Chondrocyte (in vitro differentiated cells): Measurements from ENCODE around the gene EXOC5. TPM values are rescaled to one million over a fixed set of nuclear protein-coding genes. Genes with fewer than 3 reads are reported as not detected.
"Not testable (repeated sequence)": the region's sequence is repeated elsewhere in the genome, so short reads cannot be mapped to it uniquely, and the experiment has no call there.

ENCODE experiments used
- DNase-seq: peaks from one replicate; pipeline ENCODE4 v3.0.0; 2021; ENCODE audit warnings: mixed read lengths, low spot score
- H3K27ac Mint-ChIP-seq: one replicate; pipeline ENCODE4 v1.8.0; 2021; ENCODE audit warnings: mild to moderate bottlenecking, moderate library complexity, mixed read lengths; ENCODE audit not compliant: unreplicated experiment
- H3K27me3 Mint-ChIP-seq: 2 replicates; pipeline ENCODE4 v1.8.0; 2021; ENCODE audit warnings: low read depth, mixed read lengths
- H3K36me3 Mint-ChIP-seq: 2 replicates; pipeline ENCODE4 v1.8.0; 2021; ENCODE audit warnings: low read depth, mixed read lengths
- H3K4me1 Mint-ChIP-seq: 2 replicates; pipeline ENCODE4 v1.8.0; 2021; ENCODE audit warnings: low read depth, mild to moderate bottlenecking, mixed read lengths
- H3K4me3 Mint-ChIP-seq: one replicate; pipeline ENCODE4 v1.8.0; 2021; ENCODE audit warnings: mild to moderate bottlenecking, moderate library complexity, mixed read lengths; ENCODE audit not compliant: unreplicated experiment
- H3K9me3 Mint-ChIP-seq: 2 replicates; pipeline ENCODE4 v1.8.0; 2021; ENCODE audit warnings: low read depth, mixed read lengths
- total RNA-seq: library from RNA; stranded (reverse); gene quantifications from 3 replicates; pipeline ENCODE4 v1.2.1, GENCODE V29; 2021
- TF ChIP-seq, protein P1 (sequence below): fragments of 200-600 bp; sonication (generic); IDR thresholded peaks from 2 replicates; pipeline ENCODE4 v1.5.0; 2021; ENCODE audit warnings: antibody characterized with exemption, mild to moderate bottlenecking, moderate library complexity

EXOC5 gene
- total RNA-seq, 1 donor from 2014 or later, result 86.6 TPM

DNA sequence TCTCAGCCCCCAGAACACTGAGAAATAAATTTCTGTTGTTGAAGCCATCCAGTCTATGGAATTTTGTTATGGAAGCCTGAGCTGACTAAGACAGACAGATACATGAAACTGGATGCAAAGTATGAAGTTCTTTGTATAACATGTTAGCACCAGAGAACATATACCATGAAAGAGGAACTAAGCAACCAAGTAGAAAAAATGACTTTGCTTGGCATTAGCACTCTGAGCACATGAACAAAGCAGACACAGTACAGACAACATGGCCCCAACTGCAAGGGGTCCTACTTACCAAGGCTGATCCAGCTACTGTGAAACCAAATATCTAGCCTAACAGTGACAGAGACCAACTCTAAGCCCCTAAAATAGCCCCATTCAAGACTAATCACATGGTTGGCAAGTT is 13.8 kb downstream of the EXOC5 start:
- H3K36me3 Mint-ChIP-seq, result no peaks in the 10 kb centered on the region
- no peaks in the 10 kb centered on the region for H3K9me3 Mint-ChIP-seq
- no peak overlapping the region for H3K27ac Mint-ChIP-seq
- H3K4me1 Mint-ChIP-seq, result peaks cover 32% of the 10 kb centered on the region
- TF ChIP-seq, protein P1, sequence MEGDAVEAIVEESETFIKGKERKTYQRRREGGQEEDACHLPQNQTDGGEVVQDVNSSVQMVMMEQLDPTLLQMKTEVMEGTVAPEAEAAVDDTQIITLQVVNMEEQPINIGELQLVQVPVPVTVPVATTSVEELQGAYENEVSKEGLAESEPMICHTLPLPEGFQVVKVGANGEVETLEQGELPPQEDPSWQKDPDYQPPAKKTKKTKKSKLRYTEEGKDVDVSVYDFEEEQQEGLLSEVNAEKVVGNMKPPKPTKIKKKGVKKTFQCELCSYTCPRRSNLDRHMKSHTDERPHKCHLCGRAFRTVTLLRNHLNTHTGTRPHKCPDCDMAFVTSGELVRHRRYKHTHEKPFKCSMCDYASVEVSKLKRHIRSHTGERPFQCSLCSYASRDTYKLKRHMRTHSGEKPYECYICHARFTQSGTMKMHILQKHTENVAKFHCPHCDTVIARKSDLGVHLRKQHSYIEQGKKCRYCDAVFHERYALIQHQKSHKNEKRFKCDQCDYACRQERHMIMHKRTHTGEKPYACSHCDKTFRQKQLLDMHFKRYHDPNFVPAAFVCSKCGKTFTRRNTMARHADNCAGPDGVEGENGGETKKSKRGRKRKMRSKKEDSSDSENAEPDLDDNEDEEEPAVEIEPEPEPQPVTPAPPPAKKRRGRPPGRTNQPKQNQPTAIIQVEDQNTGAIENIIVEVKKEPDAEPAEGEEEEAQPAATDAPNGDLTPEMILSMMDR, result no peak
- H3K27me3 Mint-ChIP-seq, result no peaks in the 10 kb centered on the region
- no peak overlapping the region for H3K4me3 Mint-ChIP-seq
- no peak for DNase-seq

DNA sequence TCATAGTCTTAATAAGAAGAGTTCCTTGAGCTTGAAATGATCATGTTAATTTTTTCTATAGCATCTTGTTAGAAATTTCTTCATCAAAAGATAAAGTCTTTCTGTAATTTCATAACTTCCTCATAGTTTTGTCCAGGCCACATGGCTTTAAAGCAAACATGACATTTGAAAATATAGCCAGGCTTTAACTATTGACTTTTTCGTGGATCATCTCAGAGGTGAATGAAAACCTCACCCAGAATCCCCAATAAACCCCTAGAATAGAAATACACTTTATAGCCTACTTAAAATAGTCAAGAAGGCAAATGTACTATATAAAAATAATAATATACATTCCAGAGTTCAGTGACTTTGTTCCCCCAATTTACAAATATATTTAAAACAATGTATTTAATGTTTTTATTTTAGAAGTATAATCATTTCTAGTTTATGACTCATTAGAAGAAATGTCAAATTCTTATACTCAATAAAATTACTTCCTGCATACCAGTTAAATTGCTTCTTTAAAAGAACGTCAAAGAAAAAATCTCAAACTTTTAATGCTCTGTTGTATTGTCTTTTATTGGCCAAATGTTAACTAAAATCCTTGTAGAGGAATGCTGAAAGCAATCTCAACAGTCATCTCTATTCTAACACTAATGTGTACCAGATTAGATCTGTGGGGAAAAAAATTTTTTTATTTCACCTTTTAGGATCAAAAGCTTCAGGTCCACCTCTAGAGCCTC is 21.6 kb downstream of the EXOC5 start:
- H3K4me1 Mint-ChIP-seq, result peaks cover 29% of the 10 kb centered on the region
- TF ChIP-seq, protein P1, result no peak
- no peaks in the 10 kb centered on the region for H3K36me3 Mint-ChIP-seq
- peak overlapping the region; percentile 13 for H3K27ac Mint-ChIP-seq
- H3K4me3 Mint-ChIP-seq, result no peak overlapping the region
- DNase-seq, result no peak
- H3K27me3 Mint-ChIP-seq, result no peaks in the 10 kb centered on the region
- no peaks in the 10 kb centered on the region for H3K9me3 Mint-ChIP-seq

DNA sequence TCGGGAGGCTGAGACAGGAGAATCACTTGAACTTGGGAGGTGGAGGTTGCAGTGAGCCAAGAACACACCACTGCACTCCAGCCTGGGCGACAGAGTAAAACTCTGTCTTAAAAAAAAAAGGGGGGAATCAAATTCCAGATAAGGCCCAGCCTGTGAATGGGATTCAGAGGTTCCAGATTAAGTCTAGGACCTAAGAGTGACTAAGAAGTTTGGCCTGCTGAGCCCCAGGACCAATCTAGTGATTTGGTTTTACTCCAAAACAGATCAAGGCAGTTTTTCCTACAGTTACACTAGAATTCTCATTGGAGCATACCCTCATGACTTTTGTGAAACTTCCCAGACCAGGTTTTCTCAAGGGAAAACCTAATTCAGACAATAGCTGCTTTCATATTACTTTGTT is 22.8 kb downstream of the EXOC5 start:
- no peaks in the 10 kb centered on the region for H3K9me3 Mint-ChIP-seq
- H3K4me3 Mint-ChIP-seq, result no peak overlapping the region
- no peak overlapping the region for H3K27ac Mint-ChIP-seq
- H3K4me1 Mint-ChIP-seq, result peaks cover 19% of the 10 kb centered on the region
- DNase-seq, result no peak
- TF ChIP-seq, protein P1, result no peak
- peaks cover 2% of the 10 kb centered on the region for H3K36me3 Mint-ChIP-seq
- H3K27me3 Mint-ChIP-seq, result no peaks in the 10 kb centered on the region

DNA sequence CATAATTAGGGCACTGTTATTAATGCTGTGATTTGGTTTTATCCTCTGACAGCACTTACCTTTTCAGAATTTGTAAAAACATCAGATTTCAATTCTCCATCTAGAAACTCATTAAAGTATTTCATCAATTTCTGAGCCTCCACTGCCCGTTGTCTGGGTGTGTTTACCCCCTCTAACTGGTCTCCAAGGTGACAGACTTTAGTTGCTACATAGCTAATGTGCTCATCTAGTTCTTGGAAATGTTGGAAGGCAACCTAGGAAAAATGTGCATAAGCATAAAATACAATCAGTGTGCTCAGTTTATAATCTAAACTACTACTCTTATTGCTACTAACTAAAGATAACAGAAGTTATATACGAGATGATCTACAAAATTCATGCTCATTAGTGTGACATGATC is 24.6 kb downstream of the EXOC5 start:
- H3K9me3 Mint-ChIP-seq, result no peaks in the 10 kb centered on the region
- peaks cover 19% of the 10 kb centered on the region for H3K4me1 Mint-ChIP-seq
- no peaks in the 10 kb centered on the region for H3K27me3 Mint-ChIP-seq
- peak overlapping the region; percentile 36 for H3K27ac Mint-ChIP-seq
- H3K36me3 Mint-ChIP-seq, result peaks cover 2% of the 10 kb centered on the region
- TF ChIP-seq, protein P1, result no peak
- no peak overlapping the region for H3K4me3 Mint-ChIP-seq
- no peak for DNase-seq

DNA sequence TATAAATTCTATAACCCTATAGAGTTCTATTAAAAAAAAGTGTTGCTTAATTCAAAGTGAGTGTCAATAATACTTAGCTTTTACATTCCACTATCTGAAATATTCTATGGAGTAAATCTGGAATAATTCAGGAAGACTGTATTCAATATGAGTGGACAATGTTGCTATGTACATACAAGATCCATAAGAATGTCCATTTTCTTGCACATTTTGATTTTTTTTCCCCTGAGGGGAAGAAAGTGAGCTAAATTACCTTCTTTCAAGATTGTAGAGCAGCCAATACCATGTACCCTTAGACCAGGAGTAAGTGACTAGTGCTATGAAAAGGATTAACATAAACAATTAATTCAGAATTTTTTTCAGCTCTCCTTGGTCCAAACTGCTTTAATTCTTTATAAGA is 25.4 kb downstream of the EXOC5 start:
- Mint-ChIP-seq H3K4me1 (peaks cover 19% of the 10 kb centered on the region), H3K27me3 (no peaks in the 10 kb centered on the region), H3K4me3 (no peak overlapping the region), H3K9me3 (no peaks in the 10 kb centered on the region), H3K36me3 (peaks cover 2% of the 10 kb centered on the region), H3K27ac (no peak overlapping the region)
- TF ChIP-seq, protein P1, result no peak
- no peak for DNase-seq

DNA sequence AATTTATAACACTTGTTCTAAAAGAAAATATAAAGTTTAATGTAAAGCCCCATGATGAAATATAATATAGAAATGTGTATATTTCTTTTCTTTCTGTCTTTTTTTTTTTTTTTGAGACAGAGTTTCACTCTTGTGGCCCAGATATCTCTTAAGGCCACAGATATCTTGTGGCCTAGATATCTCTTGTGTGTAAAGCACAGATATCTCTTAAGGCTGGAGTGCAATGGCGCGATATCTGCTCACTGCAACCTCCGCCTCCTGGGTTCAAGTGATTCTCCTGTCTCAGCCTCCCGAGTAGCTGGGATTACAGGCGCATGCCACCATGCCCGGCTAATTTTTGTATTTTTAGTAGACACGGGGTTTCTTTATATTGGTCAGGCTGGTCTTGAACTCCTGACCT is 28.6 kb downstream of the EXOC5 start:
- H3K4me1 Mint-ChIP-seq, H3K27ac Mint-ChIP-seq, H3K9me3 Mint-ChIP-seq, H3K27me3 Mint-ChIP-seq, H3K4me3 Mint-ChIP-seq, H3K36me3 Mint-ChIP-seq, DNase-seq: not testable (repeated sequence)
